HG02678 (cell line): ENCODE measurements around the gene SRCAP.

Experiments
- ATAC-seq: cut with Tn5 transposase; IDR thresholded peaks from one replicate; pipeline ENCODE4 v1.9.1; 2021; ENCODE audit warnings: mild to moderate bottlenecking, moderate library complexity; ENCODE audit not compliant: unreplicated experiment

The SRCAP gene

DNA sequence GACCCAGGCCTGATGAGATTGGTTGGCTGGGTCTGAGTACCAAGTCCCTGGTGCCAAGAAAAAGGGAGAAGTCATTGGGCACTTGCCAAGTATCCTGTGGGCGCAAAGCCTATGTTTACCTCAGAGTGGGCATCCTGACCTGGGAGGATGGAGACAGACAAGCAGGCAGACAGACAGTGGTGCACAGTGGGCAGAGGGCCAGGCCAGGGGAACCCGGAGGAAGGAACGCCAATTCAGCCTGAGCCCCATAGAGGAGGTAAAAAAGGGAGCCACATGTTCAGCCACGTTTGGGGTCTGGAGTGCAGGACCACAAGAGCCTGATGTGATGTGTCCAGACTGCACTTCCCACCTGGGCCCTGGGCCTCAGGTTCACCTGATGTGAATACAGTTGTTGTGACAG lies 54.6 kb downstream of the SRCAP start:
- no peak for ATAC-seq

DNA sequence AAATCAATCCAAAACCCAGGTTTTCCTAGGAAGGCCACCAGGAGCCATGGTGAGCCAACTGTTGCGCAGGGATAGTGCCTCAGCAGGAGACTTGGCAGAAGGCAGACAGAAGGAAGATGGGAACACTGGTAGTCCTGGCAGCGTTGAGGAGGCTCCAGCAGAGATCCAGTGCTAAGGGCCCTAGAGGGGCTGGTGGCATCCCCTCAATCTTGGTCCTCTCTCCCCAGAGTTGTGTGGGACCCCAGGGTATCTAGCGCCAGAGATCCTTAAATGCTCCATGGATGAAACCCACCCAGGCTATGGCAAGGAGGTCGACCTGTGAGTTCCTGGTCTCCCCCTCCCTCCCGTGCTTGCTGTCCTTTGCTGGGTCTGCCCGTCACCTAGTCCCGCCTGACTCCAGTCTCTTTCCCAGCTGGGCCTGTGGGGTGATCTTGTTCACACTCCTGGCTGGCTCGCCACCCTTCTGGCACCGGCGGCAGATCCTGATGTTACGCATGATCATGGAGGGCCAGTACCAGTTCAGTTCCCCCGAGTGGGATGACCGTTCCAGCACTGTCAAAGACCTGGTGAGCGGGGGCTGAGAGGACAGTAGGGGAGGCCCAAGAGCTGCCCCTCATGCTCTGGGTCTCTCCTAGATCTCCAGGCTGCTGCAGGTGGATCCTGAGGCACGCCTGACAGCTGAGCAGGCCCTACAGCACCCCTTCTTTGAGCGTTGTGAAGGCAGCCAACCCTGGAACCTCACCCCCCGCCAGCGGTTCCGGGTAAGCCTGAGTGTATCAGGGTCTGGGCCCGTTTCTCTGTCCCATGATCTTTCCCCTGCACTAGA lies 57.2 kb downstream of the SRCAP start:
- ATAC-seq = no peak

GRCh38 chr16:30756781-30757100 lies 57.8 kb downstream of the SRCAP start:
- ATAC-seq = no peak

- ATAC-seq = no peak
Measured at GRCh38 chr16:30757316-30757715, 58.3 kb downstream of the SRCAP start.

DNA sequence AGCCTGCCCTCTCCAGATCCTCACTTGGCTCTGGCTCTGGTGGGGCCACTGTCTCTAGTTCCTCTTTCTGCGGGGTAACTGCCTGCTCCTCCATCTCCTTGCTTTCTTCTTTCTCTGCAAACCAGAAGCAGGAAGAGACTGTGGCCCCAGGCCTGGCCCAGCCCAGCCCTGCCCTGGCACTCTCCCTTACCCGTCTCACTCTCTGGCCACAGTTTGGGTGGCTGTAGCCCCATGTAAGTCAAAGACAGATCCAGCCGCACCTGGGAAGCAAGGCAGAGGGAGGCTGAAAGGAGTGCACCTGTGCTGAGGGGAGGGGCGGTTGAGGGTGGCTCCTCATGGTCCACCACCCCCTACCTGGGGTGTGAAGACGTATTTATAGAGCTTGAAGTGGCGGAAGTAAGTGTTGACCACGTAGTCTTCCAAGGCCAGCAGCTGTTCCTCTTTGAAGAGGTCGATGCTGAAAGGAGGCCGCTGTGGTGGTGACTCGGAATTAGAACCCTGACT lies 60.1 kb downstream of the SRCAP start:
- no peak for ATAC-seq

- ATAC-seq = no peak
Measured at GRCh38 chr16:30760001-30760559, 61.1 kb downstream of the SRCAP start.

DNA sequence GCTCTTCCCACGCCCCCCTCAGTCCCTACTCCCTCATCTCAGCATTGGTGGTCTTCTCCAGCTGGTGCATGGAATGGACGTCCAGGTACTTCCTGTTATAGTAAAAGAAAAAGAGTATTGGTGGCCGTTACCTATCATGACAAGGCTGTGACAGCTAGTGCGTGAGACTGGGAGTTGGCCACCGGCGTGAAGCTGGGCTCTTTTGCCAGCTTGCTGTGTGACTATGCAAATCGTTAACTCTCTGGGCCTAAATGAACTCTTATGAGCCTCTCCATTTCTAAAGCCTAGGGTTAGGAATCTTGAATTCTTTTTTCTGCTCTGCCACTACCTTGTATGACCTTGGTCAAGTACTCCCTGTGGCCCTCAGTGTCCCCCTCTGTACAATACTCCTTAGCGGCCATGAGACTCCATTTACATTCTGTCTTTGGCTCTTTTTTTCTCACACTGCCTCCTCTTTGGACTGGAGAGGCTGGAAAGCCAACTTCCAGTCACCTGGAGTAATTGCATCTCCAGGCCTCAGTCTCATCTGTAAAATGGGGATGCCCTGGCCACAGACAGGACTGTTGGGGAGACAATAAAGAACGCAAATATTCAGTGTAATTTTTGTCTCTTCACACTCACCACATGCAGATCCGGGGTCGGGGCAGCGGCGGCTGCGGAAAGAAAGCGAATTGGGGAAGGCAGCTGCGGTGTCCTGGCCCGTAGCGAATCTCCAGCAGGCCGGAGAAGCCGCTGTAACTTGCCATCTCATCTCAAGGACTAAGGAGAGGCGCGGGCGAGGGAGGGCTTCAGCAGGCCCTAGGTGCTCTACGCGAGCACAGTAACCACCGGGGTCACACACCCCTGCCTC lies 61.8 kb downstream of the SRCAP start:
- ATAC-seq = no peak

GRCh38 chr16:30761427-30761927 lies 62.5 kb downstream of the SRCAP start:
- ATAC-seq = peak; percentile 31

DNA sequence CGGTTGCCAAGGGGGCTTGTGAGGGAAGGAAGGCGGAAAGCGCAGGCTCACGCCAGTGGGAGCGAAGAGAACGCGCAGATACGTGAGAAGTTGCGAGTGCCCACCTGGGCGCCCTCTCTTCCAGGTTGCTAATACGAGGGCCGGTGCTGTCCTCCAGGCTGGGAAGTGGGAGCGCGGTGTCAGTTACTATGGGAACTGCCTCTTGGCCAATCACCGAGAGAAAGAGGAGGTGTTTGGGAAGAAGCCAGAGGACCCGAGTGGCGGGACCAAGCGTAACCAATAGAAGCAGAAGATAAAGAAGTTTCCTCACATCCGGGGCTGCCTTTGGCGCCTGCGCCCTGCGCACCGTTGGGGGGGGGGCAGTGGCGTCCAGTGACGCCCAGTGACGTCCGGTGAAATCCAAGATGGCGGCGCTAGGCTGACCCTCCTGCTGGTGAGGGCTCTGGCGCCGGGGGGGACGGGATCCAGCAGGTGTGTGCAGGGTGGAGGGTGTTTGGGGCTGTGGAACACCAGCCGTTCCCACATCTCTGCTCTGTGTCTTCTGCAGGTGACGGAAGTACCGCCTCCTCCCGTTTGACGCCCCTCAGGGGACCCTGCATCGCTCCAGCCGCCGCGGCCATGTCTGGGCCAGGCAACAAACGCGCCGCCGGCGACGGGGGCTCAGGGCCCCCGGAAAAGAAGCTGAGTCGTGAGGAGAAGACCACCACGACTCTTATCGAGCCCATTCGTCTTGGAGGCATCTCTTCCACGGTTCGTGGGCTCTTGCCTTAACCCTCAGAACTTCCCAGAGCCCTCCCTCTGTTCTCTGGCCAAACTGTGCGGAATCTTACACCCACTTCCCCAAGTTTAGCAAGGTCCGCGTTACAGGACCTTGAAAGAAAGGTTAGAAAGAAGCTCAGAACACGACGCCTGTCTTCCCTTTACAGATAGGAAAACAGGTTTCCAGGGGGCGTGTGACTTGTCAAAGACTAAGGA lies 63.2 kb downstream of the SRCAP start, which contains the start of the genes CFAP119 and RNF40:
Gene CFAP119 (minus strand): TSS at position 135 of the 975 bp plus-strand sequence. CDS start 314 bp downstream, outside the sequence.
Gene RNF40 (plus strand): TSS at position 395 of the 975 bp plus-strand sequence. CDS start 224 bp downstream, at position 619.
- ATAC-seq = peak; percentile 89

DNA sequence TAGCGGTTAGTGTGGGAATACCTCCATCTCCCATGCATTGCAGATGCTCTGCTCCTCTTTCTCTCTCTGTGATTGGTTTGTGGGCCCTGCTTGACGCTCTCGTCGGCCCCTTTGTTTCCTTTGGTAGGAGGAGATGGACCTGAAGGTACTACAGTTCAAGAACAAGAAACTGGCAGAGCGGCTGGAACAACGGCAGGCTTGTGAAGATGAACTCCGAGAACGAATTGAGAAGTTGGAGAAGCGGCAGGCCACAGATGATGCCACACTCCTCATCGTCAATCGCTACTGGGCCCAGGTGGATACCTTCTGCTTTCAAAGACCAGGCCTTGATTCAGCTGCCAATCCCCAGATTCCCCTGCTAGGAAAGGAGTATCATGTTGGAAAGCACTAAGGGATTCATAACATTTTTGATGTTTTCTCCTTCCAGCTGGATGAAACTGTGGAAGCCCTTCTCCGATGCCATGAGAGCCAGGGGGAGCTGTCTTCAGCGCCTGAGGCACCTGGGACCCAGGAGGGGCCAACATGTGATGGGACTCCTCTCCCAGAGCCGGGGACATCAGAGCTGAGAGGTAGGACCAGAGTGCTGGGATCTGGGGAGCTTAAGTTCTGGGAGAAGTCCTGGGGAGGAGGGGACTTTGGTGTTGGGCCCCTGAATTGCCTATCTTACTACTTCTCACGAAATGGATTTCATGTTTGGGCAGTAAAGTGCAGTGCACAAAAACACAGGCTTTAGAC lies 64.2 kb downstream of the SRCAP start:
- no peak for ATAC-seq

DNA sequence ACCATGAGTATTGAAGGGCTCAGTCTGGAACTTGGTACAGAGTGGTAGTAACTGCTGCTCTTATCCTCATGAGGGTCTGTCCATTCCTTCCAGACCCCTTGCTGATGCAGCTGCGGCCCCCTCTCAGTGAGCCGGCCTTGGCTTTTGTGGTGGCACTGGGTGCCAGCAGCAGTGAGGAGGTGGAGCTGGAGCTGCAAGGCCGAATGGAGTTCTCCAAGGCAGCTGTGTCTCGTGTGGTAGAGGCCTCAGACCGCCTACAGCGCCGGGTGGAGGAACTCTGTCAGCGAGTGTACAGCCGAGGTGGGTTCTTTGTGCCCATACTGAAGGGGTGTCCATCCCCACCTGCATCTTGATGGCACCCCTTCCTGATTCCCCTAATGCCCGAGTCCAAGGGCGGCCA lies 65.1 kb downstream of the SRCAP start:
- no peak for ATAC-seq

DNA sequence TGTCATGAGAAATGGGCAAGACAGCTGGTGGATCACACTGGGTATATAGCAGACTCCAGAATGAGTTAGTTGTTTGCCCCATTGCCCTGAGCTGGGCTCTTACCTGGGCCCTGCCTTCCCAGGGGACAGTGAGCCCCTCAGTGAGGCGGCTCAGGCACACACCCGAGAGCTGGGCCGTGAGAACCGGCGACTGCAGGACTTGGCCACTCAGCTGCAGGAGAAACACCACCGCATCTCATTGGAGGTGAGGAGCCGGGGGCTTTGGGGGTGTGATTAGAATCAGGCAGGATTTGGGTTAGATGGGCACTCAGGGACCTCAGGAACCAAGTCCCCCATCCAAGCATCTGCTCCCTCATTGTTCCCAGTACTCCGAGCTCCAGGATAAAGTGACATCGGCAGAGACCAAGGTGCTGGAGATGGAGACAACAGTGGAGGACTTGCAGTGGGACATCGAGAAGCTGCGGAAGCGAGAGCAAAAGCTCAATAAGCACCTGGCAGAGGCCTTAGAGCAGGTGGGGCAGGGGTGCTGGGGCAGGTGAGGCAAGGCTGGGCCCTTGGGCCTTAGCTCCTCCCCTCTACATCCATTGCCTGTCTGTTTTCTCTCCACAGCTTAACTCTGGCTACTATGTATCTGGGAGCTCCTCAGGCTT lies 66.0 kb downstream of the SRCAP start:
- no peak for ATAC-seq

DNA sequence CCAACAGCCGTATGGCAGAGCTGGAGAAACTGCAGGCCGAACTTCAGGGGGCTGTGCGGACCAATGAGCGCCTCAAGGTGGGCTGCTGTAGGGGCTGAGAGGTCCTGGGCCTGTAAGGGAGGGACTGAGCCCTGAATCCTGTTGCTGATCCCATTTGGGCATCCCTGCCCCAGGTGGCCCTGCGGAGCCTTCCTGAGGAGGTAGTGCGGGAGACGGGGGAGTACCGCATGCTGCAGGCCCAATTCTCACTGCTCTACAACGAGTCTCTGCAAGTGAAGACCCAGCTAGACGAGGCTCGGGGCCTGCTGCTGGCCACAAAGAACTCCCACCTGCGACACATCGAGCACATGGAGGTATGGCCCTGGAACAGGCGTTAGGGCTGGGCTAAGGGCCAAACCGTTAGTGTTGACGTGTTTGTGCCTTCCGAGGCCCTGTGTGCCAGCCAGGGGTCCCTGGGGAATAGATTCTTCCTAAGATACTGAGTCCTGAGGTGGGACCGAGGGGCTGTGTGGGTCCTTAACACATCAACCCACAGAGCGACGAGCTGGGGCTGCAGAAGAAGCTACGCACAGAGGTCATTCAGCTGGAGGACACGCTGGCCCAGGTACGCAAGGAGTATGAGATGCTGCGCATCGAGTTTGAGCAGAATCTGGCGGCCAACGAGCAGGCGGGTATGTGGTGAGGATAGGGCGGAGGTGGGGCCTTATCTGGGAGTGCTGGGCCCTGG lies 67.4 kb downstream of the SRCAP start:
- ATAC-seq = no peak

DNA sequence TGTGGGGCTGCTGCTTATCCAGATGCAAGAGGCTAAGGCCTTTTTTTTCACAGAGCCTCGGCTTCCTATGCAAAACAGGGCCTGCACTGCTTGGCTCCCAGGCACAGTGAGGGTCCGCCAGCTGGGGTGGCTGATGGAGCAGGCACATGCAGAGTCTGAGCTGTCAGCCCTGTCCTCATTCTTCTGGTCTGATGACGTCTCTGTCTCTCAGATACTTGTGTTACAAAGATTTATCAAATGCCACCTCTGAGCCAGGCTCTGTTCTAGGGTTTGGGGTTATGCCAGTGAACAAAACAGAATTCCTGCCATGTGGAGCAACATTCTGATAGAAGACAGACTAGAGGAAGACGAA lies 67.9 kb downstream of the SRCAP start:
- no peak for ATAC-seq

DNA sequence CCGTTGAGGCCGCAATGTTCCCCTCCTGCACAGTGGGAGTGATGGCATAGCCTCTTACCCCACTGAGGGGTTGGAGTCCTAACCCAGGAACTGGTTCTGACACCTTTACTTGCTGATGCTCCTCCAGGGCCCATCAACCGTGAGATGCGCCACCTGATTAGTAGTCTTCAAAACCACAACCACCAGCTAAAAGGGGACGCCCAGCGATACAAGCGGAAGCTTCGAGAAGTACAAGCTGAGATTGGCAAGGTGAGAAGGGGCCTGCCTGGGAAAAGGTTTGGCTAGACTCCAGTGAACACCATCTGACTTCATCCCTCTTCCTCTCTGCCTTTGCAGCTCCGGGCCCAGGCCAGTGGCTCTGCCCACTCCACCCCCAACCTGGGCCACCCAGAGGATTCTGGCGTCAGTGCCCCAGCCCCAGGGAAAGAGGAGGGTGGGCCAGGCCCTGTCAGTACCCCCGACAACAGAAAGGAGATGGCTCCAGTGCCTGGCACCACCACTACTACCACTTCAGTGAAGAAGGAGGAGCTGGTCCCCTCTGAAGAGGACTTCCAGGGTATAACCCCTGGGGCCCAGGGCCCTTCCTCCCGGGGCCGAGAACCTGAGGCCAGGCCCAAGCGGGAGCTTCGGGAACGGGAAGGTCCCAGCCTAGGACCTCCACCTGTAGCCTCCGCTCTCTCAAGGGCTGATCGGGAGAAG lies 68.9 kb downstream of the SRCAP start:
- no peak for ATAC-seq

DNA sequence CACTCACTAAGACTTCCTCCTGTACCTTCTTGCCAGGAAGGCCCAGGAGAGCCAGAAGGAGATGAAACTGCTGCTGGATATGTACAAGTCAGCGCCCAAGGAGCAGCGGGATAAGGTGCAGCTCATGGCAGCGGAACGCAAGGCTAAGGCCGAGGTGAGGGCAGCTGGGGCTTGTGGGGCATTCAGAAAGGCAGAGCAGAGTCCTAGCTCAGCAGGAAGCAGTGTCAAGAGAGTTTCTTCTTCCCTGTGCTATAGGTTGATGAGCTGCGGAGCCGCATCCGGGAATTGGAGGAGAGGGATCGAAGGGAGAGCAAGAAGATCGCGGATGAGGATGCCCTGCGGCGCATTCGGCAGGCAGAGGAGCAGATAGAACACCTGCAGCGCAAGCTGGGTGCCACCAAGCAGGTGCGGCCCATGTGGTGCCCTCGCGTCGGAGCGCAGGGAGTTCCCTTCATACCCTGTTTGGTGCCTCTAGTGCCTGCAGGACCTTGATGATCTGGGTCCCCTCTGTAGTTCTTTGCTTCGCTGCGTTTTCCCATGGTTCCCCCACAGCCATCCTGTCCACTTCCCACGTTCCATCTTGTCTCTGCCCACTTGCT lies 69.7 kb downstream of the SRCAP start:
- ATAC-seq = no peak

GRCh38 chr16:30769379-30770089 lies 70.6 kb downstream of the SRCAP start:
- ATAC-seq = no peak
